Epithelial cell of esophagus (primary cell): ENCODE measurements around the gene PHACTR2.
"Not testable (repeated sequence)": the region's sequence is repeated elsewhere in the genome, so short reads cannot be mapped to it uniquely, and the experiment has no call there.

Source experiments
- DNase-seq: peaks from one replicate; pipeline ENCODE4 v3.0.0; 2010; ENCODE audit warnings: low read depth
- H3K4me3 ChIP-seq: 2 replicates; pipeline ENCODE4 v1.5.1; 2011; ENCODE audit warnings: mild to moderate bottlenecking, low read length, control low read depth
- CTCF ChIP-seq: IDR thresholded peaks from 2 replicates; pipeline ENCODE4 v1.5.1; 2011; ENCODE audit warnings: low read depth, mild to moderate bottlenecking, low read length, control low read depth, inconsistent platforms; ENCODE audit not compliant: insufficient read depth; ENCODE audit errors: missing control alignments

The PHACTR2 gene

GRCh38 chr6:143859891-143860660 is 182.3 kb downstream of the PHACTR2 start:
- H3K4me3 ChIP-seq = no peak overlapping the region
- no peak for TF ChIP-seq CTCF
- DNase-seq = no peak

GRCh38 chr6:143863771-143864170 is 186.0 kb downstream of the PHACTR2 start:
- no peak for TF ChIP-seq CTCF
- no peak overlapping the region for H3K4me3 ChIP-seq
- no peak for DNase-seq

- TF ChIP-seq CTCF = no peak
- DNase-seq = no peak
- no peak within 1 kb of the TSS for H3K4me3 ChIP-seq
Measured at GRCh38 chr6:143864234-143864633, 186.5 kb downstream of the PHACTR2 start, which contains the start of gene ZC2HC1B. Gene ZC2HC1B (plus strand): TSS chr6:143864474. CDS start chr6:143864540, 66 bp downstream.

- no peak overlapping the region for H3K4me3 ChIP-seq
- DNase-seq = no peak
- TF ChIP-seq CTCF = no peak
Measured at GRCh38 chr6:143867236-143867635, 189.5 kb downstream of the PHACTR2 start.

GRCh38 chr6:143868808-143869207 is 191.0 kb downstream of the PHACTR2 start:
- DNase-seq, H3K4me3 ChIP-seq: not testable (repeated sequence)

GRCh38 chr6:143871202-143871730 is 193.5 kb downstream of the PHACTR2 start:
- H3K4me3 ChIP-seq, DNase-seq: not testable (repeated sequence)

- no peak for TF ChIP-seq CTCF
- no peak for DNase-seq
- no peak overlapping the region for H3K4me3 ChIP-seq
Measured at GRCh38 chr6:143872201-143872600, 194.4 kb downstream of the PHACTR2 start.

- DNase-seq = not testable (repeated sequence)
Measured at GRCh38 chr6:143873600-143873999, 195.8 kb downstream of the PHACTR2 start.

GRCh38 chr6:143874503-143874902 is 196.7 kb downstream of the PHACTR2 start:
- not testable (repeated sequence) for H3K4me3 ChIP-seq, DNase-seq

More at GRCh38 chr6:143873600-143873999, 195.8 kb downstream of the PHACTR2 start:
- not testable (repeated sequence) for H3K4me3 ChIP-seq
